Motor neuron (in vitro differentiated cells): ENCODE results near the gene KRT27. TPM values are rescaled to one million over a fixed set of nuclear protein-coding genes. Genes with fewer than 3 reads are reported as not detected.

Source experiments
- ATAC-seq, 8 experiments: fragments of 200-7000 bp; cut with Tn5 transposase; replicated peaks in 6 of 8; 2 replicates each; pipeline ENCODE4 v1.8.0; 2021; ENCODE audit warnings: mild to moderate bottlenecking in 8 of 8, moderate library complexity in 8 of 8
- H3K27ac ChIP-seq, 2 donors: fragments of 250-450 bp; sonication (Bioruptor Pico); 2 replicates each; pipeline ENCODE4 v1.9.0; 2021; ENCODE audit warnings: antibody characterized with exemption in 2 of 2, mild to moderate bottlenecking in 2 of 2, moderate library complexity in 1 of 2
- H3K4me1 ChIP-seq, 2 donors: fragments of 250-450 bp; sonication (Bioruptor Pico); replicated peaks in 1 of 2; 2 replicates each; pipeline ENCODE4 v1.6.1; 2021; ENCODE audit warnings: antibody characterized with exemption in 2 of 2, mild to moderate bottlenecking in 2 of 2, moderate library complexity in 1 of 2
- H3K4me3 ChIP-seq, 5 donors: fragments of 250-450 bp; sonication (Bioruptor Pico); 2 replicates each; pipeline ENCODE4 v1.9.0; 2021; ENCODE audit warnings: antibody characterized with exemption in 5 of 5, mild to moderate bottlenecking in 5 of 5, moderate library complexity in 4 of 5
- WGBS, 10 experiments: fragments of 450-650 bp; shearing (Covaris generic); methylation state at CpG; one replicate each; pipeline ENCODE4 v1.0.0; 2022; 5-methylcytosine and 5-hydroxymethylcytosine counted together
- in situ Hi-C, 9 experiments: fragments of 400-800 bp; cut with MboI; loops; one replicate each; pipeline ENCODE4 v1.15.0; 2021; ENCODE audit warnings: low sequenced_read_pairs in 9 of 9, low pct_unique_long_range_greater_than_20kb in 2 of 9; ENCODE audit not compliant: unreplicated experiment in 9 of 9
- total RNA-seq, 8 experiments: library from RNA; unstranded; fragments of 300-600 nt; gene quantifications; 2 replicates each; pipeline versions ENCODE4 v1.2.3 to v1.2.4, GENCODE V29; 2022

The KRT27 gene
- under 1 TPM in 1 of 8 experiments, not detected in 7; 0.66 TPM for total RNA-seq

- Histone ChIP-seq H3K27ac (no peak within 1 kb of the TSS), H3K4me1 (no peaks in the 10 kb centered on the region), H3K4me3 (no peak within 1 kb of the TSS)
- no peak for ATAC-seq
- in situ Hi-C loops, result loop anchor here in 1 of 9 experiments (25.0 kb wide), 1 partner anchor 170 kb away; no protein-coding TSS in a partner anchor
- 60 to 100% (median 96%) methylated on average over 1 to 4 of the region's 4 CpGs; no CpG with 5 or more reads in 3 of the 10 experiments for WGBS, 10 experiments
These were observed at the start of gene KRT27 for GRCh38 chr17:40782450-40782849. TSS of gene KRT27 (minus strand) at chr17:40782550. CDS start at chr17:40782493, 57 bp downstream.

GRCh38 chr17:40830085-40830776, 47.9 kb upstream of the KRT27 start:
- WGBS, 10 experiments, result 11 to 88% (median 77%) methylated on average over 1 to 2 of the region's 2 CpGs
- ATAC-seq, result no peak
- in situ Hi-C loops, result no loop called here
- Histone ChIP-seq H3K4me1 (no peaks in the 10 kb centered on the region), H3K4me3 (no peak overlapping the region), H3K27ac (no peak overlapping the region)

GRCh38 chr17:40828454-40829044, 46.2 kb upstream of the KRT27 start:
- Histone ChIP-seq H3K27ac (no peak overlapping the region), H3K4me1 (no peaks in the 10 kb centered on the region), H3K4me3 (no peak overlapping the region)
- 58 to 100% (median 85%) methylated on average over 2 to 4 of the region's 4 CpGs for WGBS, 10 experiments
- in situ Hi-C loops, result no loop called here
- peak in 1 of 8 experiments; percentile 66 for ATAC-seq

GRCh38 chr17:40827746-40828453, 45.5 kb upstream of the KRT27 start:
- peak in 4 of 8 experiments; percentile 30 to 100 (median 89) for ATAC-seq
- in situ Hi-C loops, result no loop called here
- Histone ChIP-seq H3K4me1 (no peaks in the 10 kb centered on the region), H3K27ac (no peak overlapping the region), H3K4me3 (no peak overlapping the region)
- 13 to 100% (median 84%) methylated on average over 1 to 7 of the region's 7 CpGs for WGBS, 10 experiments

GRCh38 chr17:40825599-40825998, 43.2 kb upstream of the KRT27 start:
- ATAC-seq, result no peak
- in situ Hi-C loops, result no loop called here
- Histone ChIP-seq H3K27ac (no peak overlapping the region), H3K4me1 (peaks cover 0 to 5% of the 10 kb centered on the region in 2 donors), H3K4me3 (no peak overlapping the region)
- 67 to 100% (median 92%) methylated on average over 1 to 2 of the region's 2 CpGs; no CpG with 5 or more reads in 1 of the 10 experiments for WGBS, 10 experiments

- no peak for ATAC-seq
- 71 to 100% (median 100%) methylated on average over 1 of the region's 1 CpG; no CpG with 5 or more reads in 1 of the 10 experiments for WGBS, 10 experiments
- H3K27ac ChIP-seq, result no peak overlapping the region
- in situ Hi-C loops, result loop anchor here in 3 of 9 experiments (25.0 kb wide), 1 partner anchor 838 kb away; no protein-coding TSS in a partner anchor
- H3K4me3 ChIP-seq, result no peak overlapping the region
- peaks cover 7 to 17% of the 10 kb centered on the region in 2 donors for H3K4me1 ChIP-seq
These were observed 41.9 kb upstream of the KRT27 start for GRCh38 chr17:40824015-40824832.

GRCh38 chr17:40822132-40822812, 39.9 kb upstream of the KRT27 start, which contains the start of gene KRT10:
TSS of gene KRT10 (minus strand) at chr17:40822614. CDS start at chr17:40822585, 29 bp downstream.
- 60 to 100% (median 100%) methylated on average over 1 to 3 of the region's 7 CpGs; no CpG with 5 or more reads in 5 of the 10 experiments for WGBS, 10 experiments
- Histone ChIP-seq H3K4me1 (peaks cover 7 to 23% of the 10 kb centered on the region in 2 donors), H3K27ac (no peak within 1 kb of the TSS), H3K4me3 (no peak within 1 kb of the TSS)
- peak in 1 of 8 experiments; percentile 13 for ATAC-seq
- in situ Hi-C loops, result loop anchor here in 3 of 9 experiments (25.0 kb wide), 1 partner anchor 840 kb away; no protein-coding TSS in a partner anchor

GRCh38 chr17:40821536-40821935, 39.2 kb upstream of the KRT27 start:
- in situ Hi-C loops, result loop anchor here in 3 of 9 experiments (25.0 kb wide), 1 partner anchor 841 kb away; no protein-coding TSS in a partner anchor
- H3K4me1 ChIP-seq, result peaks cover 7 to 23% of the 10 kb centered on the region in 2 donors
- H3K4me3 ChIP-seq, result no peak overlapping the region
- ATAC-seq, result no peak
- no peak overlapping the region for H3K27ac ChIP-seq

GRCh38 chr17:40820228-40820838, 38.0 kb upstream of the KRT27 start:
- H3K4me3 ChIP-seq, result peak overlapping the region in 2 of 5 donors; percentile 47 to 55
- 82 to 100% (median 95%) methylated on average over 2 to 8 of the region's 9 CpGs; no CpG with 5 or more reads in 2 of the 10 experiments for WGBS, 10 experiments
- H3K27ac ChIP-seq, result no peak overlapping the region
- in situ Hi-C loops, result loop anchor here in 3 of 9 experiments (25.0 kb wide), 1 partner anchor 842 kb away; no protein-coding TSS in a partner anchor
- H3K4me1 ChIP-seq, result peaks cover 7 to 23% of the 10 kb centered on the region in 2 donors
- no peak for ATAC-seq

- 0 to 65% (median 33%) methylated on average over 4 to 8 of the region's 9 CpGs for WGBS, 10 experiments
- peak overlapping the region; percentile 47 to 60 (median 55) for H3K4me3 ChIP-seq
- H3K27ac ChIP-seq, result peak overlapping the region; percentile 73 to 92
- peak in 2 of 8 experiments; percentile 18 to 21 for ATAC-seq
- H3K4me1 ChIP-seq, result peaks cover 7 to 23% of the 10 kb centered on the region in 2 donors
- in situ Hi-C loops, result loop anchor here in 4 of 9 experiments (10.0 to 25.0 kb wide), 2 partner anchors 843 to 845 kb away; no protein-coding TSS in a partner anchor
These were observed 37.3 kb upstream of the KRT27 start for GRCh38 chr17:40819528-40820125.
